Caco-2 (cell line): Measurements from ENCODE around the gene KRTAP5-4. TPM values are rescaled to one million over a fixed set of nuclear protein-coding genes. Genes with fewer than 3 reads are reported as not detected.
A peak's percentile ranks its signal among the peaks of the same experiment; 100 is the strongest.

ENCODE experiments used
- BruUV-seq: library from RNA; stranded (reverse); fragments of 400-500 nt; replicated peaks from 2 replicates; lab custom pipeline; 2021; lab: Mats Ljungman, UMichigan
- CTCF ChIA-PET: fragments of 300-600 bp; sonication (Branson Sonifier 250); formaldehyde crosslinking; loops from one replicate; lab custom pipeline; 2022; ENCODE audit warnings: antibody characterized with exemption; lab: Charles Lee
- POLR2A ChIA-PET: fragments of 300-600 bp; sonication (Branson Sonifier 250); formaldehyde crosslinking; loops from one replicate; lab custom pipeline; 2022; ENCODE audit warnings: antibody characterized with exemption; lab: Charles Lee
- DNase-seq, 2 experiments: peaks; one replicate each; pipeline versions ENCODE4 v3.0.0 to v3.0.0-alpha.2; 2020 to 2022
- H3K27me3 ChIP-seq: replicated peaks from 2 replicates; pipeline ENCODE4 v1.6.0; 2011; ENCODE audit warnings: low read length; ENCODE audit not compliant: control insufficient read depth, insufficient read depth
- H3K36me3 ChIP-seq: 2 replicates; pipeline ENCODE4 v1.5.1; 2011; ENCODE audit warnings: low read length; ENCODE audit not compliant: control insufficient read depth, insufficient read depth
- H3K4me1 ChIP-seq: fragments of 250-450 bp; sonication (Bioruptor Pico); 2 replicates; pipeline ENCODE4 v1.5.1; 2020; ENCODE audit warnings: mild to moderate bottlenecking
- H3K4me3 ChIP-seq: 2 replicates; pipeline ENCODE4 v1.5.1; 2011; ENCODE audit warnings: low read depth, mild to moderate bottlenecking, control low read depth, low read length
- H3K9me3 ChIP-seq: fragments of 250-450 bp; sonication (Bioruptor Pico); 2 replicates; pipeline ENCODE4 v1.5.1; 2020; ENCODE audit warnings: mild to moderate bottlenecking, moderate library complexity
- H3K27ac Mint-ChIP-seq: one replicate; pipeline ENCODE4 v1.8.0; 2022; ENCODE audit warnings: mixed read lengths; ENCODE audit not compliant: unreplicated experiment
- H3K27me3 Mint-ChIP-seq: one replicate; pipeline ENCODE4 v1.8.0; 2022; ENCODE audit warnings: mixed read lengths; ENCODE audit not compliant: insufficient read depth, unreplicated experiment
- H3K36me3 Mint-ChIP-seq: one replicate; pipeline ENCODE4 v1.8.0; 2022; ENCODE audit warnings: mild to moderate bottlenecking, mixed read lengths; ENCODE audit not compliant: insufficient read depth, unreplicated experiment
- H3K4me1 Mint-ChIP-seq: one replicate; pipeline ENCODE4 v1.8.0; 2022; ENCODE audit warnings: low read depth, mixed read lengths; ENCODE audit not compliant: unreplicated experiment
- H3K4me3 Mint-ChIP-seq: one replicate; pipeline ENCODE4 v1.8.0; 2022; ENCODE audit warnings: mild to moderate bottlenecking, moderate library complexity, mixed read lengths; ENCODE audit not compliant: unreplicated experiment
- H3K9me3 Mint-ChIP-seq: one replicate; pipeline ENCODE4 v1.8.0; 2022; ENCODE audit warnings: mixed read lengths; ENCODE audit not compliant: unreplicated experiment
- intact Hi-C: fragments of 100-400 bp; cut with micrococcal nuclease; formaldehyde crosslinking; loops from one replicate; pipeline ENCODE4 v1.10.0; 2022; ENCODE audit not compliant: unreplicated experiment
- total RNA-seq: library from RNA; stranded (reverse); gene quantifications from 2 replicates; pipeline ENCODE4 v1.2.3, GENCODE V29; 2022
- TF ChIP-seq, protein P1 (sequence below), 2 experiments: fragments of 200-600 bp in 1 of 2; IDR thresholded peaks; 1 replicate in 1 of 2; 2 replicates in 1 of 2; pipeline versions ENCODE4 v1.5.1 to v1.8.0; 2011 to 2022; ENCODE audit warnings: antibody characterized with exemption in 1 of 2, control low read depth in 1 of 2, inconsistent platforms in 1 of 2, low read depth in 1 of 2, low read length in 1 of 2, mild to moderate bottlenecking in 1 of 2, moderate library complexity in 1 of 2; ENCODE audit not compliant: insufficient read depth in 1 of 2, severe bottlenecking in 1 of 2, unreplicated experiment in 1 of 2

Gene KRTAP5-4
- total RNA-seq, 1 experiment from 2014 or later: not detected

DNA sequence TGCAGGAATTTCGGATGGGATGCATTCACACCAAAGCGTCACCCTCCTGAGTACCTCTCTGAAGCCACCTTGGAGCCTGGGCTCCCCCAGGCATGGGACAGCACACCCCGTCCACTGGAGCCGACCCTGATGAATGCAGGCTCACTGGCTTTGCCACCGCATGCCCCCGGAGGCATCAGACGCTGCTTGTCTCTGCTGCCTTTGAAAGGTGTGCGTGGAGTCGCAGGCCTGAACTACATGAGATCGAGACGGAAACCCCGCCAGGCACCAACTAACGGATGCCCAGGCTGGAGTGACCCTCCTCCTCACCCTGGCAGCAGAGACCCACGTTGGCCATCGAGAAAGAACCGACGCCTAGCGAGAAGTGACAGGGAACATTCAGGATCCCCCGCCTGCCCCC lies 30.1 kb upstream of the KRTAP5-4 start:
- POLR2A ChIA-PET: interaction anchor here (0.8 kb wide), 1 partner anchor 179 kb away, joined by 3 read pairs; no protein-coding TSS in a partner anchor
- H3K27me3 Mint-ChIP-seq: no peaks in the 10 kb centered on the region

DNA sequence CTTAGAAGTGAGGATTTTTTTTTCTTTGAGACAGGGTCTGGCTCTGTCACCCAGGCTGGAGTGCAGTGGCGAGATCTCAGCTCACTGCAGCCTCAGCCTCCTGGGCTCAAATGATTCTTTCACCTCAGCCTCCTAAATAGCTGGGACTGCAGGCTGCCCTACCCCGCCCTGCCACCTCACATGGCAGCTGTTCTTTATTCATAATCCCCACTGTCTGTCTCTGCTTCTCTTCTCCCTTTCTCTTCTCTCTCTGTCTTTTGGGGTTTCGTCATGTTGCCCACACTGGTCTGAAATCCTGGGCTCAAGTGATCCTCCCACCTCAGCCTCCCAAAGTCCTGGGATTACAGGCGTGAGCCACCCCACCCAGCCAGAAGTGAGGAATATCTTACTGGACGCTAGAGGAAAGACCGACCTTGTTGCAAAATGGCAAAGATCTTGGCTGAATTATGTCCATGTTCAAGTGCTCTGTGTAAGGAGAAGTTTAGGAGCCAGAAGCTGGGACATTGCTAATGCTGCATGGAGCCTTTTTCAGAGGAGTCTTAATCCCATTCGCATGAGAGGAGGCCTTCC lies 29.6 kb upstream of the KRTAP5-4 start:
- no peak overlapping the region for H3K27ac Mint-ChIP-seq
- DNase-seq: peak in 1 of 2 experiments; percentile 29
- H3K4me3 Mint-ChIP-seq: no peak overlapping the region
- intact Hi-C loops: no loop called here
- Histone ChIP-seq H3K4me1 (peaks cover 37% of the 10 kb centered on the region), H3K27me3 (no peaks in the 10 kb centered on the region), H3K9me3 (no peaks in the 10 kb centered on the region), H3K4me3 (no peak overlapping the region), H3K36me3 (no peaks in the 10 kb centered on the region)
- no TSS peak for BruUV-seq
- H3K36me3 Mint-ChIP-seq: no peaks in the 10 kb centered on the region
- no peaks in the 10 kb centered on the region for H3K27me3 Mint-ChIP-seq
- TF ChIP-seq, protein P1, sequence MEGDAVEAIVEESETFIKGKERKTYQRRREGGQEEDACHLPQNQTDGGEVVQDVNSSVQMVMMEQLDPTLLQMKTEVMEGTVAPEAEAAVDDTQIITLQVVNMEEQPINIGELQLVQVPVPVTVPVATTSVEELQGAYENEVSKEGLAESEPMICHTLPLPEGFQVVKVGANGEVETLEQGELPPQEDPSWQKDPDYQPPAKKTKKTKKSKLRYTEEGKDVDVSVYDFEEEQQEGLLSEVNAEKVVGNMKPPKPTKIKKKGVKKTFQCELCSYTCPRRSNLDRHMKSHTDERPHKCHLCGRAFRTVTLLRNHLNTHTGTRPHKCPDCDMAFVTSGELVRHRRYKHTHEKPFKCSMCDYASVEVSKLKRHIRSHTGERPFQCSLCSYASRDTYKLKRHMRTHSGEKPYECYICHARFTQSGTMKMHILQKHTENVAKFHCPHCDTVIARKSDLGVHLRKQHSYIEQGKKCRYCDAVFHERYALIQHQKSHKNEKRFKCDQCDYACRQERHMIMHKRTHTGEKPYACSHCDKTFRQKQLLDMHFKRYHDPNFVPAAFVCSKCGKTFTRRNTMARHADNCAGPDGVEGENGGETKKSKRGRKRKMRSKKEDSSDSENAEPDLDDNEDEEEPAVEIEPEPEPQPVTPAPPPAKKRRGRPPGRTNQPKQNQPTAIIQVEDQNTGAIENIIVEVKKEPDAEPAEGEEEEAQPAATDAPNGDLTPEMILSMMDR (IDR thresholded peaks at IDR 0.05; ENCODE audit: insufficient read depth in 1 of 2, low read depth in 1 of 2, low read length in 1 of 2, severe bottlenecking in 1 of 2, unreplicated experiment in 1 of 2): no peak
- ChIA-PET POLR2A (no interaction called here), CTCF (interaction anchor here (1.3 to 5.5 kb wide), 6 partner anchors 11 to 500 kb away, joined by 4 to 188 read pairs (median 26); partner anchors contain the start of gene SYT8)
- no peaks in the 10 kb centered on the region for H3K9me3 Mint-ChIP-seq
- H3K4me1 Mint-ChIP-seq: peaks cover 17% of the 10 kb centered on the region

More for the DNA sequence above, 30.1 kb upstream of the KRTAP5-4 start:
- BruUV-seq: no TSS peak
- CTCF ChIA-PET: interaction anchor here (0.5 to 5.5 kb wide), 44 partner anchors 12 to 507 kb away, joined by 3 to 188 read pairs (median 5); partner anchors contain the start of genes IGF2, MRPL23 and SYT8
- Histone ChIP-seq H3K27me3 (no peaks in the 10 kb centered on the region), H3K9me3 (no peaks in the 10 kb centered on the region), H3K4me3 (no peak overlapping the region), H3K4me1 (peaks cover 37% of the 10 kb centered on the region), H3K36me3 (no peaks in the 10 kb centered on the region)
- no peak overlapping the region for H3K4me3 Mint-ChIP-seq
- H3K9me3 Mint-ChIP-seq: no peaks in the 10 kb centered on the region
- DNase-seq: peak in 1 of 2 experiments; percentile 37
- peaks cover 17% of the 10 kb centered on the region for H3K4me1 Mint-ChIP-seq
- TF ChIP-seq, protein P1 (IDR thresholded peaks at IDR 0.05; ENCODE audit: insufficient read depth in 1 of 2, low read depth in 1 of 2, low read length in 1 of 2, severe bottlenecking in 1 of 2, unreplicated experiment in 1 of 2): no peak
- intact Hi-C loops: loop anchor here (2.0 kb wide), 2 partner anchors 179 to 267 kb away; partner anchors contain the start of gene TNNT3
- H3K36me3 Mint-ChIP-seq: no peaks in the 10 kb centered on the region
- H3K27ac Mint-ChIP-seq: peak overlapping the region; percentile 42

DNA sequence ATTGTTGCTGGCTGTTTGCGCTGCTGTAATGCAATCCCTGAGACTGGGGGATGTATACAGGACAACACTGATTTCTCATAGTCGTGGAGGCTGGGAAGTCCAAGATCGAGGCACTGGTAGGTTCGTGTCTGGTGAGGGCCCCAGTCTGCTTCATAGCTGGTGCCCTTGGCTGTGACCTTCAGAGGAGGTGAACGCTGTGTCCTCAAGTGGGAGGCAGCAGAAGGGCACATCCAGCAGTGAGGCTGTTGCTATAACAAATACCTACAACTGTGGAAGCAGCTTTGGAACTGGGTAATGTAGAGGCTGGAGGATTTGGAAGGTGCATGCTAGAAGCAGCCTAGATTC lies 29.0 kb upstream of the KRTAP5-4 start:
- H3K9me3 ChIP-seq: no peaks in the 10 kb centered on the region
- no TSS peak for BruUV-seq
- no peak overlapping the region for H3K27ac Mint-ChIP-seq
- H3K4me1 Mint-ChIP-seq: peaks cover 17% of the 10 kb centered on the region
- POLR2A ChIA-PET: no interaction called here
- no peaks in the 10 kb centered on the region for H3K36me3 ChIP-seq
- H3K4me3 ChIP-seq: no peak overlapping the region
- DNase-seq: peak in 1 of 2 experiments; percentile 30
- no peak overlapping the region for H3K4me3 Mint-ChIP-seq
- no peaks in the 10 kb centered on the region for H3K27me3 Mint-ChIP-seq
- CTCF ChIA-PET: interaction anchor here (0.6 to 5.5 kb wide), 6 partner anchors 11 to 500 kb away, joined by 3 to 188 read pairs (median 4); partner anchors contain the start of gene DUSP8
- peaks cover 35% of the 10 kb centered on the region for H3K4me1 ChIP-seq
- no peaks in the 10 kb centered on the region for H3K9me3 Mint-ChIP-seq
- H3K27me3 ChIP-seq: no peaks in the 10 kb centered on the region
- TF ChIP-seq, protein P1 (IDR thresholded peaks at IDR 0.05; ENCODE audit: insufficient read depth in 1 of 2, low read depth in 1 of 2, low read length in 1 of 2, severe bottlenecking in 1 of 2, unreplicated experiment in 1 of 2): no peak
- intact Hi-C loops: no loop called here
- H3K36me3 Mint-ChIP-seq: no peaks in the 10 kb centered on the region
